ENCODE measurements around the gene THSD8.

DNA sequence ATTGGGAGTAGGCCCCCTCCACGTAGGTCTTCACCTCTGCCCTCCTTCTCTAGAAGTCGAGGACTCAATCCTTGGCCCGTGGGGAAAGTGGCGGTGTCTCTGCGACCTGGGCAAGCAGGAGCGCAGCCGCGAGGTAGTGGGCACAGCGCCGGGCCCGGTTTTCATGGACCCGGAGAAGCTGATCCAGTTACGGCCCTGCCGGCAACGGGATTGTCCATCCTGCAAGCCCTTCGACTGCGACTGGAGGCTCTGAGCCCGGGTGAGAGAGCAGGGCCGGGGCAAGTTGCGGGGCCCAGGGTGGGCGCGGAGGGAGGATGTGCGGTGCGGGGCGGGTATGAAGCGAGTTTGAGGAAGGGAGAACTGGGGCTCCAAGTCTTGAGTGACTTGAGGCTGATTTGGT lies 2.2 kb downstream of the THSD8 start:
- TF ChIP-seq TAF1 (IDR thresholded peaks at IDR 0.05; ENCODE audit: low read depth, low read length), result no peak
- TF ChIP-seq, protein P1, sequence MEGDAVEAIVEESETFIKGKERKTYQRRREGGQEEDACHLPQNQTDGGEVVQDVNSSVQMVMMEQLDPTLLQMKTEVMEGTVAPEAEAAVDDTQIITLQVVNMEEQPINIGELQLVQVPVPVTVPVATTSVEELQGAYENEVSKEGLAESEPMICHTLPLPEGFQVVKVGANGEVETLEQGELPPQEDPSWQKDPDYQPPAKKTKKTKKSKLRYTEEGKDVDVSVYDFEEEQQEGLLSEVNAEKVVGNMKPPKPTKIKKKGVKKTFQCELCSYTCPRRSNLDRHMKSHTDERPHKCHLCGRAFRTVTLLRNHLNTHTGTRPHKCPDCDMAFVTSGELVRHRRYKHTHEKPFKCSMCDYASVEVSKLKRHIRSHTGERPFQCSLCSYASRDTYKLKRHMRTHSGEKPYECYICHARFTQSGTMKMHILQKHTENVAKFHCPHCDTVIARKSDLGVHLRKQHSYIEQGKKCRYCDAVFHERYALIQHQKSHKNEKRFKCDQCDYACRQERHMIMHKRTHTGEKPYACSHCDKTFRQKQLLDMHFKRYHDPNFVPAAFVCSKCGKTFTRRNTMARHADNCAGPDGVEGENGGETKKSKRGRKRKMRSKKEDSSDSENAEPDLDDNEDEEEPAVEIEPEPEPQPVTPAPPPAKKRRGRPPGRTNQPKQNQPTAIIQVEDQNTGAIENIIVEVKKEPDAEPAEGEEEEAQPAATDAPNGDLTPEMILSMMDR (IDR thresholded peaks at IDR 0.05; ENCODE audit: control extremely low read depth in 1 of 3, insufficient read depth in 1 of 3, low read depth in 1 of 3, low read length in 3 of 3), result no peak

Measured in H1 (cell line).